Naive B cell (primary cell): ENCODE results near the gene PSMB1. TPM values are rescaled to one million over a fixed set of nuclear protein-coding genes. Genes with fewer than 3 reads are reported as not detected.
"Not testable (repeated sequence)": the region's sequence is repeated elsewhere in the genome, so short reads cannot be mapped to it uniquely, and the experiment has no call there.

ENCODE experiments used
- ATAC-seq, 2 donors: fragments of 150-1000 bp; cut with Tn5 transposase; 2 replicates each; pipeline ENCODE4 v1.10.0; 2021; ENCODE audit warnings: low read depth in 2 of 2, mild to moderate bottlenecking in 2 of 2, moderate library complexity in 2 of 2
- DNase-seq: peaks from one replicate; pipeline ENCODE4 v3.0.0; 2022
- H3K27ac Mint-ChIP-seq, 6 donors: one replicate each; pipeline ENCODE4 v1.8.0; 2020 to 2022; ENCODE audit warnings: mild to moderate bottlenecking in 6 of 6, mixed read lengths in 6 of 6, moderate library complexity in 5 of 6, inconsistent platforms in 2 of 6
- H3K27me3 Mint-ChIP-seq, 3 donors: one replicate each; pipeline ENCODE4 v1.8.0; 2021 to 2022; ENCODE audit warnings: mixed read lengths in 3 of 3, mild to moderate bottlenecking in 1 of 3
- H3K36me3 Mint-ChIP-seq, 2 donors: one replicate each; pipeline ENCODE4 v1.8.0; 2020 to 2022; ENCODE audit warnings: mixed read lengths in 2 of 2, inconsistent platforms in 1 of 2, mild to moderate bottlenecking in 1 of 2
- H3K4me1 Mint-ChIP-seq, 3 donors: one replicate each; pipeline ENCODE4 v1.8.0; 2020 to 2022; ENCODE audit warnings: mixed read lengths in 3 of 3, inconsistent platforms in 1 of 3, mild to moderate bottlenecking in 1 of 3, moderate library complexity in 1 of 3
- H3K4me3 Mint-ChIP-seq, 8 donors: one replicate each; pipeline ENCODE4 v1.8.0; 2020 to 2022; ENCODE audit warnings: mild to moderate bottlenecking in 8 of 8, mixed read lengths in 8 of 8, moderate library complexity in 8 of 8, inconsistent platforms in 2 of 8
- H3K9me3 Mint-ChIP-seq, 7 donors: one replicate each; pipeline ENCODE4 v1.8.0; 2020 to 2022; ENCODE audit warnings: mixed read lengths in 7 of 7, mild to moderate bottlenecking in 5 of 7, inconsistent platforms in 2 of 7, moderate library complexity in 1 of 7
- polyA plus RNA-seq, 6 donors: library from polyadenylated mRNA; unstranded; fragments of 300-500 nt; fragmentation: Illumina TruSeq; gene quantifications; one replicate each; pipeline ENCODE4 v1.2.3, GENCODE V29; 2021; ENCODE audit warnings: low read depth in 6 of 6

The PSMB1 gene
- polyA plus RNA-seq, 6 donors from 2014 or later = 389 to 612 (median 483) TPM

DNA sequence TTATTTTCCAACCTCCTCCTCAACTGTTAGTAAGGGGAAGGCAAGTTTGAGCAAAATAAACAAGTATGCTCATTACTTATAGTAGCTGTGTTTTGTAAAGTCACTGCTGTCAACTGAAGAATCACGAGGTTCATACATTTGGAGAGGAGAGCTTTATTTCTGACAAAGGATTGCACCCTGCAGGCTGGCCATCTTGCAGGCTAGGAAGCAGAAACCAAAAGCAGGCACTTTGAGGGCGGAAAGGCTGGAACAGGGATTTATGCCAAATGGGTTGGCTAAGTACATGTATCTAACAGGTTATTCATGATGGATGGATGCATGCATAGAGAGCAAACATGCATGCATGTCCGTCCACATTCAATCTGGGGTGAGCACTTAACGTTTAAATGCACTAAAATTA is 46.7 kb downstream of the PSMB1 start:
- peaks cover 22 to 49% (median 38%) of the 10 kb centered on the region in 3 donors for H3K27me3 Mint-ChIP-seq
- no peak for ATAC-seq
- peaks cover 0 to 23% of the 10 kb centered on the region in 2 donors for H3K36me3 Mint-ChIP-seq
- no peak for DNase-seq
- H3K27ac Mint-ChIP-seq = no peak overlapping the region
- peaks cover 9 to 21% (median 17%) of the 10 kb centered on the region in 7 donors for H3K9me3 Mint-ChIP-seq
- no peaks in the 10 kb centered on the region for H3K4me1 Mint-ChIP-seq
- H3K4me3 Mint-ChIP-seq = no peak overlapping the region

DNA sequence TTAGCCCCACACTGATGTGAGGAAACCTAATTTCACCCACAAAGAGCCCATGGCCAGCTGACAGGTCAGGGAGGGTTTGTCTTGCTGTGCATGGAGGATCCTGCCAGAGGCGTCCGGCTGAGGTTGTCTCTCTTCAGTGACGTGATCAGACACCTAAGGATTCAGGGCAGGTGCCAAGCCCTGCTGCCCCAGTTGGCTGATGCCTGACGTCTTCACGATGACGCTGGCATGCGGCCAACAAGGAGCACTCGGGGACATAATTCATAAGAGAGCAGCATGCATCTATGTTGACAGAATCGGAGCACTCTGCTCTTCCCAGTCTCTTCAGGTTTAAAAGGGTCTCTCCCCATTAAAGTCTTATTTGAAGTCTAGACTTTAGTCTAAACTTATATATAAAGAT is 47.8 kb downstream of the PSMB1 start:
- DNase-seq (no peak), ATAC-seq (no peak)
- H3K27ac Mint-ChIP-seq = no peak overlapping the region
- peaks cover 0 to 34% of the 10 kb centered on the region in 2 donors for H3K36me3 Mint-ChIP-seq
- H3K4me1 Mint-ChIP-seq = peaks cover 0 to 5% (median 0%) of the 10 kb centered on the region in 3 donors
- H3K4me3 Mint-ChIP-seq = no peak overlapping the region
- peaks cover 18 to 30% (median 28%) of the 10 kb centered on the region in 7 donors for H3K9me3 Mint-ChIP-seq
- peaks cover 25 to 53% (median 44%) of the 10 kb centered on the region in 3 donors for H3K27me3 Mint-ChIP-seq

DNA sequence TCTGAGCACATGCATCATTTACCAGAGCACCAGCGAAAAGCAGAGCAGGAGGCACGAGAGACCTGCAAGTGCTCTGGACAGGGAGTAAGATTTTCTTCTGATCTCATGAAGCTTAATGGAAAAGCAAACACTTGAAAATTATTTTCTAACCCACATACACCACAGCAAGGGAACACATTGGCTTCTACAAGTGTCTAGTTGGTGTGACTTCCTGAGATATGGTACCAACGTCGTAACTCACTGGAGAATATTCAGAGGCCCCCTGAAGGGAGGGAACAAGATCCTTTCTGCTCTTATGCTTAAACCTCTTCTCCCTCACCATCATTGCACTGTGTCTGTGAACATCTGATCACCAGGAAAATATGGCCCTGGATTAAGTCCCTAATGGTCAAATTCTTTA is 48.6 kb downstream of the PSMB1 start:
- no peak overlapping the region for H3K27ac Mint-ChIP-seq
- DNase-seq = no peak
- peaks cover 24 to 53% (median 46%) of the 10 kb centered on the region in 3 donors for H3K27me3 Mint-ChIP-seq
- no peak overlapping the region for H3K4me3 Mint-ChIP-seq
- no peak for ATAC-seq
- peaks cover 0 to 5% (median 0%) of the 10 kb centered on the region in 3 donors for H3K4me1 Mint-ChIP-seq
- H3K9me3 Mint-ChIP-seq = peaks cover 18 to 31% (median 29%) of the 10 kb centered on the region in 7 donors
- H3K36me3 Mint-ChIP-seq = peaks cover 0 to 35% of the 10 kb centered on the region in 2 donors

DNA sequence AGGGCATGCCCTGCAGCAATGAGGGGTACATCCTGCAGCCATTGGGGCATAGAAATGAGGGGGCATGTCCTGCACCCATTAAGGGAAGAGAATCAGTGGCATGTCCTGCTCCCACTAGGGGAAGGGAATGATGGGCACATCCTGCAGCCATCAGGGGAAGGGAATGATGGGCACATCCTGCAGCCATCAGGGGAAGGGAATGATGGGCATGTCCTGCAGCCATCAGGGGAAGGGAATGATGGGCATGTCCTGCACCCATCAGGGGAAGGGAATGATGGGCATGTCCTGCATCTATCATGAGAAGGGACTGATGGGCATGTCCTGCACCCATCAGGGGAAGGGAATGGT is 49.7 kb downstream of the PSMB1 start:
- no peak overlapping the region for H3K27ac Mint-ChIP-seq
- ATAC-seq (no peak), DNase-seq (no peak)
- peaks cover 0 to 35% of the 10 kb centered on the region in 2 donors for H3K36me3 Mint-ChIP-seq
- H3K27me3 Mint-ChIP-seq = peaks cover 29 to 59% (median 48%) of the 10 kb centered on the region in 3 donors
- H3K4me3 Mint-ChIP-seq = peak overlapping the region in 1 of 8 donors; percentile 25
- peaks cover 18 to 31% (median 29%) of the 10 kb centered on the region in 7 donors for H3K9me3 Mint-ChIP-seq
- peaks cover 0 to 5% (median 0%) of the 10 kb centered on the region in 3 donors for H3K4me1 Mint-ChIP-seq

DNA sequence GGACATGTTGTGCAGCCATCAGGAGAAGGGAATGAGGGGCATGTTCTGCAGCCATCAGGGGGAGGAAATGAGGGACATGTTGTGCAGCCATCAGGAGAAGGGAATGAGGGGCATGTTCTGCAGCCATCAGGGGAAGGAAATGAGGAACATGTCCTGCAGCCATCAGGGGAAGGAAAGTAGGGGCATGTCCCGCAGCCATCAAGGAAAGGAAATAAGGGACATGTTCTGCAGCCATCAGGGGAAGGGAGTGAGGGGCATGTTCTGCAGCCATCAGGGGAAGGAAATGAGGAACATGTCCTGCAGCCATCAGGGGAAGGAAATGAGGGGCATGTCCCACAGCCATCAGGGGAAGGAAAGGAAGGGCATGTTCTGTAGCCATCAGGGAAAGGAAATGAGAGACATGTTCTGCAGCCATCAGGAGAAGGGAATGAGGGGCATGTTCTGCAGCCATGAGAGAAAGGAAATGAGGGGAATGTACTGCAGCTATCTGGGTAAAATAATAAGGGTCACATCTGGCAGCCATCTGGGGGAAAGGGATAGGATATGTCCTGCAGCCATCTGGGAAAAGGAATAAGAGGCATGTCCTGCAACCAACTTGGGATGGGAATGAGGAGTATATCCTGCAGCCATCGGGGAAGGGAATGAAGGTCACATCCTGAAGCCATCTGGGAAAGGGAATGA is 50.2 kb downstream of the PSMB1 start:
- ATAC-seq, H3K27ac Mint-ChIP-seq, H3K4me1 Mint-ChIP-seq, H3K4me3 Mint-ChIP-seq, DNase-seq: not testable (repeated sequence)
- H3K36me3 Mint-ChIP-seq = peaks cover 0 to 35% of the 10 kb centered on the region in 2 donors
- peaks cover 32 to 59% (median 50%) of the 10 kb centered on the region in 3 donors for H3K27me3 Mint-ChIP-seq
- H3K9me3 Mint-ChIP-seq = peaks cover 18 to 31% (median 29%) of the 10 kb centered on the region in 7 donors

DNA sequence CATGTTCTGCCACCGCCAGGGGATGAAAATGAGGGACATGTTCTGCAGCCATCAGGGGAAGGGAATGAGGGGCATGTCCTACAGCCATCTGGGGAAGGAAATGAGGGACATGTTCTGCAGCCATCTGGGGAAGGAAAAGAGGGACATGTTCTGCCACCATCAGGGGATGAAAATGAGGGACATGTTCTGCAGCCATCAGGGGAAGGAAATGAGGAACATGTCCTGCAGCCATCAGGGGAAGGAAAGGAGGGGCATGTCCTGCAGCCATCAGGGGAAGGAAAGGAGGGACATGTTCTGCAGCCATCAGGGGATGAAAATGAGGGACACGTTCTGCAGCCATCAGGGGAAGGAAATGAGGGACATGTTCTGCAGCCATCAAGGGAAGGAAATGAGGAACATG is 50.8 kb downstream of the PSMB1 start:
- H3K36me3 Mint-ChIP-seq = peaks cover 0 to 35% of the 10 kb centered on the region in 2 donors
- H3K27ac Mint-ChIP-seq, ATAC-seq, H3K4me1 Mint-ChIP-seq, DNase-seq: not testable (repeated sequence)
- peaks cover 18 to 31% (median 29%) of the 10 kb centered on the region in 7 donors for H3K9me3 Mint-ChIP-seq
- H3K27me3 Mint-ChIP-seq = peaks cover 37 to 59% (median 53%) of the 10 kb centered on the region in 3 donors
- H3K4me3 Mint-ChIP-seq = peak overlapping the region in 1 of 8 donors; percentile 22

DNA sequence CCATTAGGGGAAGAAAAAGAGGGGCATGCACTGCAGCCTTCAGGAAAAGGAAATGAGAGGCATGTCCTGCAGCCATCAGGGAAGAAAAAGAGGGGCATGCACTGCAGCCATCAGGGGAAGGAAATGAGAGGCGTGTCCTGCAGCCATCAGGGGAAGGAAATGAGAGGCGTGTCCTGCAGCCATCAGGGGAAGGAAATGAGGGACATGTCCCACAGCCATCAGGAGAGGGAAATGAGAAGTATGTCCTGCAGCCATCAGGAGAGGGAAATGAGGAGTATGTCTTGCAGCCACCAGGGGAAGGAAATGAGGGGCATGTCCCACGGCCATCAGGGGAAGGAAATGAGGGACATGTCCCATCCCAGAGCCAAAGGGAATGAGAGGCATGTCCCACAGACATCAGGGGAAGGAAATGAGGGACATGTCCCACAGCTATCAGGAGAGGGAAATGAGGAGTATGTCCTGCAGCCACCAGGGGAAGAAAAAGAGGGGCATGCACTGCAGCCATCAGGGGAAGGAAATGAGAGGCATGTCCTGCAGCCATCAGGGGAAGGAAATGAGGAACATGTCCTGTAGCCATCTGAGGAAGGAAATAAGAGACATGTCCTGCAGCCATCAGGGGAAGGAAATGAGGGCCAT is 52.0 kb downstream of the PSMB1 start:
- H3K4me3 Mint-ChIP-seq = no peak overlapping the region
- peaks cover 0 to 35% of the 10 kb centered on the region in 2 donors for H3K36me3 Mint-ChIP-seq
- DNase-seq (no peak), ATAC-seq (no peak)
- peaks cover 42 to 59% (median 53%) of the 10 kb centered on the region in 3 donors for H3K27me3 Mint-ChIP-seq
- H3K4me1 Mint-ChIP-seq = peaks cover 0 to 5% (median 0%) of the 10 kb centered on the region in 3 donors
- no peak overlapping the region for H3K27ac Mint-ChIP-seq
- peaks cover 18 to 31% (median 29%) of the 10 kb centered on the region in 7 donors for H3K9me3 Mint-ChIP-seq

DNA sequence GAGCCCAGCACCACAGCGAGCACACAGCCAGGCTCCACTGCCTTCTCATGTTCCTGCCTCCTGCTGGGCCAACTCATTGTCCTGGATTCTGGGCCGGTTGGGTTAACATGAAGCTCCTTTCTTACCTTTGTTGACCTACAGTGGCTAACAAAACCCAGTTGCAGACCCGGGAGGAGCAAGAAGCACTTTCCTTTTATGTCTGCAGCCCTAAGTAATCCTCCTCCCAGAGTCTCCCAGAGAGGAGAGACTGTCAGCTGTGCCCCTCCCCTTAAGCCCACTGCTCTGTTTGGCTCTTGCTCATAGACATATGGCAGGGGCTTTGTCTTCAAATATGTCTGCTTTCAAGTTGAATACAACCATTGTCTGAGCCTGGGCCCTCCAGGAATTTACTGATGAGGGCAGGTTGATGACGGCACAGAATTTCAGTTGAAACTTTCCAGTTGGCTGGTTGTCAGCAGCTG is 55.2 kb downstream of the PSMB1 start:
- H3K9me3 Mint-ChIP-seq = peaks cover 18 to 30% (median 23%) of the 10 kb centered on the region in 7 donors
- H3K36me3 Mint-ChIP-seq = peaks cover 0 to 27% of the 10 kb centered on the region in 2 donors
- H3K27me3 Mint-ChIP-seq = peaks cover 41 to 61% (median 51%) of the 10 kb centered on the region in 3 donors
- H3K4me3 Mint-ChIP-seq = no peak overlapping the region
- DNase-seq (no peak), ATAC-seq (no peak)
- peaks cover 0 to 7% (median 5%) of the 10 kb centered on the region in 3 donors for H3K4me1 Mint-ChIP-seq
- no peak overlapping the region for H3K27ac Mint-ChIP-seq

DNA sequence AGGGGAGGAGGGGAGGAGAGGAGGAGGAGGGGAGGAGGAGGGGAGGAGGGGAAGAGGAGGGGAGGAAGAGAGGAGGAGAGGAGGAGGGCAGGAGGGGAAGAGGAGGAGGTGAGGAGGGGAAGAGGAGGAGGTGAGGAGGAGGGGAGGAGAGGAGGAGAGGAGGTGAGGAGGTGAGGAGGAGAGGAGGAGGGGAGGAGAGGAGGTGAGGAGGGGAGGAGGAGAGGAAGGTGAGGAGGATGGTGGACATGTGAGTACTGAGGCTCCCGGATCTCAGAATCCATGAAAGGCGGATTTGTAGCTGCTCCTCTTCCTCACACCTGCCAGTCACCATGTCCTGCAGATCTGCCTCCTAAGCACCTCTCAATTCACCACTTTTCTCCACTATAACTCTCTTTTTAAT is 59.8 kb downstream of the PSMB1 start:
- Mint-ChIP-seq H3K9me3 (peaks cover 0 to 7% (median 0%) of the 10 kb centered on the region in 7 donors), H3K4me3 (no peak overlapping the region), H3K27ac (no peak overlapping the region), H3K4me1 (peaks cover 0 to 7% (median 0%) of the 10 kb centered on the region in 3 donors), H3K36me3 (no peaks in the 10 kb centered on the region), H3K27me3 (peaks cover 36 to 47% (median 37%) of the 10 kb centered on the region in 3 donors)
- ATAC-seq (no peak), DNase-seq (no peak)

DNA sequence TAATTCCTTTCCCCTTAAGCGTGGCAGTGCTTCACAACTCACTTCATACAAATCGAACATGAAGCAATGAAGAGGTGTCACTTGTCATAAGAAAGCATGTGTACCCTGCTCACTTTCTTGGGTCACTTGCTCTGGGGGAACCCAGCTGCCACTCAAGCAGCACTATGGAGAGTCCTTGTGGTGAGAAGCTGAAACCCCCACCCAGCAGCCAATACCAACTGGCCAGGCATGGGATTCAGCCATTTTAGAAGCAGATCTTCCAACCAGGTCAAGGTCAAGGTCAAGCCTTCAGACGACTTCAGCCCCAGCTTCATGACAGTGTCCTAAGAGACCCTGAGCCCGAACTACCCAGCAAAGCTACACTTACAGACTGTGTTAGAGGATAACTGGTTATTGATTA is 62.8 kb downstream of the PSMB1 start:
- ATAC-seq (no peak), DNase-seq (no peak)
- peaks cover 0 to 7% (median 0%) of the 10 kb centered on the region in 7 donors for H3K9me3 Mint-ChIP-seq
- peaks cover 32 to 46% (median 36%) of the 10 kb centered on the region in 3 donors for H3K27me3 Mint-ChIP-seq
- H3K36me3 Mint-ChIP-seq = no peaks in the 10 kb centered on the region
- H3K27ac Mint-ChIP-seq = no peak overlapping the region
- no peak overlapping the region for H3K4me3 Mint-ChIP-seq
- H3K4me1 Mint-ChIP-seq = peaks cover 0 to 7% (median 0%) of the 10 kb centered on the region in 3 donors

DNA sequence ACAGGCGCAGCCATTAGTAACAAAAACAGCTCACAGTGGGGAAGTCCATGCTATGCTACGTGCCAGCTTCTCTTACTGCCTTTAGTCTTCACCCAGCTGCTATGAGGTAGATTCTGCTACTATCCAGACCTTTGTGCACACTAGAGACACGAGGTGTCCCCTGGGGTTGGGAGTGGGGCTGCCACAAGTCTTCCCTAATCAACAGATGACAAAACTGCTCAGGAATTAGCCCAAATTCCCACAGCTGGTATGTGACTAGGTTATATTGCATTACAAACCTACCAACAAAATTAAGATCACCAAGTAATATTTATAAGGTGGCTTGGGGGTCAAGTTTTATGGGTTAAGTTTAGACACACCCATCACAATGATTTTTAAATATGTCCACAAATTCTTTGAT is 63.3 kb downstream of the PSMB1 start:
- H3K27ac Mint-ChIP-seq = no peak overlapping the region
- peaks cover 0 to 7% (median 0%) of the 10 kb centered on the region in 7 donors for H3K9me3 Mint-ChIP-seq
- ATAC-seq (no peak), DNase-seq (no peak)
- H3K36me3 Mint-ChIP-seq = no peaks in the 10 kb centered on the region
- peaks cover 0 to 7% (median 0%) of the 10 kb centered on the region in 3 donors for H3K4me1 Mint-ChIP-seq
- no peak overlapping the region for H3K4me3 Mint-ChIP-seq
- peaks cover 34 to 49% (median 36%) of the 10 kb centered on the region in 3 donors for H3K27me3 Mint-ChIP-seq

DNA sequence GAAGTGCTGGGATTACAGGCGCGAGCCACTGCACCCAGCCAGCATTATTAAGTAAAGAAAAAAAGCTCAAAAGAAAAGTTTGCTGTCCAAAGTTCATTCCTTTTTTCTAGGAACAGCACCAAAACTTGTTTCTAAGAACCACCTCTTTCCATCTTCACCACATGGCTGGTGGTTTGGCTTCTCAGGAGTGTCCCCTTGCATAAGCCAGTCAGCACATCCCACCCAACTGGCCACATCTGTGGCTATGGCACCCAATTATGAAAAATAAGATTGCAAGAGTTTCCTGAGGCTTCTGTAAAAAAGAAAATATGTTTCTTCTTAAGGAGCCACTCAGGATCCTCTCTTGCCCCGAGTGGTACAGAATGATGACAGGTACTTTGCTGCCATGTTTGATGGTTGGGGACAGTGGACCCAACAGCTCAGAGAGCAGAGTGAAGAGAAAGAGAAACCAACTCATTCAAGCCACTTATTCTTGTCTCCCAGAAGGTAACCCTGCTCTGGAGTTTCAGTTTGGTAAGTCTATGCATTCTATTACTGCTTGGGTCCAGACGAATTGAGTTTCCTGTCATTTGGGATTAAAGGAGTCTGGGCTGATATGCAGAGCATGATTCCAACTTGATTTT is 65.3 kb downstream of the PSMB1 start:
- peaks cover 0 to 8% (median 7%) of the 10 kb centered on the region in 7 donors for H3K9me3 Mint-ChIP-seq
- no peak overlapping the region for H3K27ac Mint-ChIP-seq
- no peak for DNase-seq
- peaks cover 0 to under 1% of the 10 kb centered on the region in 2 donors for H3K36me3 Mint-ChIP-seq
- H3K27me3 Mint-ChIP-seq = peaks cover 26 to 43% (median 33%) of the 10 kb centered on the region in 3 donors
- no peak overlapping the region for H3K4me3 Mint-ChIP-seq
- no peaks in the 10 kb centered on the region for H3K4me1 Mint-ChIP-seq
- ATAC-seq = no peak

DNA sequence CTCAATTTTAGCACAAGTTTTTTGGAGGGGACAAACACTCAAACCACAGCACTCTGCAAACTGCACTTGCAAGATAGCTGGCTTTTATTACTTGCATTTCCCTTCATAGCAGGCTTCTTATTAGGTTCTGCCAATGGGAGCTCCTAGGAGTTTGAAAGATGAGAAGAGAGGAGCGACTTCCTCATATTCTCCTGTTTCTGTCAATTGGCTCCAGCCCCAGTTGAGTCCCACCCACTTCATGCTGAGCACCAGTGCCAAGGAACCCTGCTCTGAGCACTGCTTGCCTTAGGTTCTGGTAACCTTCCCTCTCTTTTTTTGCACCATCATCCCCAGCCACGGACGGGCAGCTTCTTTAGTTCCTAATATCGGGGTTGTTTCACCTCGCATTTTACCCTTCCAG is 67.9 kb downstream of the PSMB1 start:
- H3K36me3 Mint-ChIP-seq = peaks cover 0 to 8% of the 10 kb centered on the region in 2 donors
- no peak for DNase-seq
- peaks cover 10 to 40% (median 29%) of the 10 kb centered on the region in 3 donors for H3K27me3 Mint-ChIP-seq
- H3K27ac Mint-ChIP-seq = no peak overlapping the region
- H3K4me3 Mint-ChIP-seq = no peak overlapping the region
- H3K9me3 Mint-ChIP-seq = peaks cover 1 to 19% (median 10%) of the 10 kb centered on the region in 7 donors
- H3K4me1 Mint-ChIP-seq = no peaks in the 10 kb centered on the region
- ATAC-seq = no peak
